Endothelial cell (in vitro differentiated cells): ENCODE measurements around the gene HELLS. TPM values are rescaled to one million over a fixed set of nuclear protein-coding genes. Genes with fewer than 3 reads are reported as not detected.

Experiments used
- DNase-seq: peaks from one replicate; pipeline ENCODE4 v3.0.0; 2021; ENCODE audit warnings: low spot score
- H3K27ac Mint-ChIP-seq: one replicate; pipeline ENCODE4 v1.8.0; 2021; ENCODE audit warnings: mixed read lengths, inconsistent platforms; ENCODE audit not compliant: unreplicated experiment
- H3K27me3 Mint-ChIP-seq: one replicate; pipeline ENCODE4 v1.8.0; 2021; ENCODE audit warnings: mild to moderate bottlenecking, moderate library complexity, mixed read lengths, inconsistent platforms; ENCODE audit not compliant: unreplicated experiment
- H3K36me3 Mint-ChIP-seq: one replicate; pipeline ENCODE4 v1.8.0; 2021; ENCODE audit warnings: mild to moderate bottlenecking, low read depth, mixed read lengths, inconsistent platforms; ENCODE audit not compliant: unreplicated experiment
- H3K4me1 Mint-ChIP-seq: one replicate; pipeline ENCODE4 v1.8.0; 2021; ENCODE audit warnings: mild to moderate bottlenecking, mixed read lengths, inconsistent platforms; ENCODE audit not compliant: unreplicated experiment
- H3K4me3 Mint-ChIP-seq: one replicate; pipeline ENCODE4 v1.8.0; 2021; ENCODE audit warnings: mild to moderate bottlenecking, mixed read lengths, inconsistent platforms; ENCODE audit not compliant: unreplicated experiment
- H3K9me3 Mint-ChIP-seq: one replicate; pipeline ENCODE4 v1.8.0; 2021; ENCODE audit warnings: mixed read lengths, inconsistent platforms; ENCODE audit not compliant: unreplicated experiment
- long read RNA-seq: library from polyadenylated mRNA; unstranded; transcript quantifications from one replicate; pipeline ENCODE4 v2.0.0, GENCODE V29; 2020; ENCODE audit not compliant: unreplicated experiment
- total RNA-seq: library from RNA; stranded (reverse); fragmentation: NEBNext Ultra II Directional; extraction: Animal tissue kit (Norgen Biotek cat#: 25700); gene quantifications from one replicate; pipeline ENCODE4 v1.2.1, GENCODE V29; 2021; ENCODE audit not compliant: unreplicated experiment
- TF ChIP-seq, protein P1 (sequence below): fragments of 200-600 bp; sonication (generic); IDR thresholded peaks from one replicate; pipeline ENCODE4 v1.5.0; 2021; ENCODE audit warnings: antibody characterized with exemption; ENCODE audit not compliant: unreplicated experiment

HELLS gene
- 58.8 TPM for total RNA-seq
- long read RNA-seq, partial matches to known transcripts, result 5 of 15 reads
- long read RNA-seq, other reads (novel, unspliced or antisense), result 9 of 15 reads

DNA sequence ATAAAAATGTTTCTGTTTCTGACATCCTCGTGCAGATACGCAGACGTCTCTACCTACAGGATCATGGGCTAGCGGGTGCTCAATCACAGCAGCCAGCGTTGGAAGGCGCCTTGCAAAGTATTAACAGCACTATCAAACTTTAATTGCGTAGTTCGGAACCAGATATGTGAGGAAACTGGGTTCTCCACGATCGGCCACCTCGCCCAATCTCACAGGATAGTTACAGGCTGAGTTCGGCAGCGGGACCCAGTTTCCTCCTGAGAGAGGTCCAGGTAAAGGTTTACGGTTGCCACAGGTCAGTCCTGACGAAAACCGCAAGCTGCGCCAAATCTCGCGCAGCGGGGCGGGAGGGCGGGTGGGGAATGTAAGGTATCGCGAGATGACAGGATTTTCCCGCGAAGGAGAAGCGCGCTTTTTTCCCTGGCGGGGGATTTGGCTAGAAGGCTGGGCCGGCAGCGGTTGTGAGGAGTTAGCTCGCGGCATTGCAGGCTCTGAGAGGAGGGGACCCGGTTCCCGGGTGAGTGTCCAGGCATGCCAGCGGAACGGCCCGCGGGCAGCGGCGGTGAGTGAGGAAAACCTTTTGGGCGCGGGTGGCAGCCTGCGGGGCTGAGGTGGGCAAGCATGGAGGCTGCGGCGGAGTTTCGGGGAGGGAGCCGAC lies at the start of gene HELLS:
HELLS (plus strand) TSS at position 398 of the 658 bp plus-strand sequence; CDS start at position 532, 134 bp downstream.
- DNase-seq, result peak; percentile 81
- Mint-ChIP-seq H3K9me3 (no peaks in the 10 kb centered on the region), H3K36me3 (peaks cover 5% of the 10 kb centered on the region), H3K4me1 (peaks cover 35% of the 10 kb centered on the region), H3K27me3 (peaks cover 7% of the 10 kb centered on the region), H3K4me3 (peak within 1 kb of the TSS; percentile 99), H3K27ac (peak within 1 kb of the TSS; percentile 90)
- TF ChIP-seq, protein P1, sequence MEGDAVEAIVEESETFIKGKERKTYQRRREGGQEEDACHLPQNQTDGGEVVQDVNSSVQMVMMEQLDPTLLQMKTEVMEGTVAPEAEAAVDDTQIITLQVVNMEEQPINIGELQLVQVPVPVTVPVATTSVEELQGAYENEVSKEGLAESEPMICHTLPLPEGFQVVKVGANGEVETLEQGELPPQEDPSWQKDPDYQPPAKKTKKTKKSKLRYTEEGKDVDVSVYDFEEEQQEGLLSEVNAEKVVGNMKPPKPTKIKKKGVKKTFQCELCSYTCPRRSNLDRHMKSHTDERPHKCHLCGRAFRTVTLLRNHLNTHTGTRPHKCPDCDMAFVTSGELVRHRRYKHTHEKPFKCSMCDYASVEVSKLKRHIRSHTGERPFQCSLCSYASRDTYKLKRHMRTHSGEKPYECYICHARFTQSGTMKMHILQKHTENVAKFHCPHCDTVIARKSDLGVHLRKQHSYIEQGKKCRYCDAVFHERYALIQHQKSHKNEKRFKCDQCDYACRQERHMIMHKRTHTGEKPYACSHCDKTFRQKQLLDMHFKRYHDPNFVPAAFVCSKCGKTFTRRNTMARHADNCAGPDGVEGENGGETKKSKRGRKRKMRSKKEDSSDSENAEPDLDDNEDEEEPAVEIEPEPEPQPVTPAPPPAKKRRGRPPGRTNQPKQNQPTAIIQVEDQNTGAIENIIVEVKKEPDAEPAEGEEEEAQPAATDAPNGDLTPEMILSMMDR, result no peak

DNA sequence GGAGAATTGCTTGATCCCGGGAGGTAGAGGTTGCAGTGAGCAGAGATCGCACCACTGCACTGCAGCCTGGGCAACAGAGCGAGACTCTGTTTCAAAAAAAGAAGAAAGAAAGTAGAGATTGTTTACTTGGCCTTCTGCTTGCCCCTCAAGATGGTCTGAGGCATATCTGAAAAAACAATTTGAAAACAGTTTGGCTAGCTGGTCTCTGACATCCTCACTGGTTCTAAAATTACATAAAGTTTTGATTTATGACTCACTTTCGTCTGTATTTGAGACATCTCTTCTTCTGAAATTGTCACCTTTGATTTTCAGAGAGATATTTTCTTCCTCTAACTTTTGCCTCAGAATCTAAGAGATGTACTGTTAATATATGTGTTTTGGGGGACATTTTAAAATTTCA lies 49.6 kb upstream of the HELLS start:
- Mint-ChIP-seq H3K27me3 (peaks cover 1% of the 10 kb centered on the region), H3K9me3 (no peaks in the 10 kb centered on the region), H3K4me3 (no peak overlapping the region), H3K4me1 (no peaks in the 10 kb centered on the region), H3K27ac (no peak overlapping the region), H3K36me3 (peaks cover 4% of the 10 kb centered on the region)
- DNase-seq, result no peak
- TF ChIP-seq, protein P1, result no peak

DNA sequence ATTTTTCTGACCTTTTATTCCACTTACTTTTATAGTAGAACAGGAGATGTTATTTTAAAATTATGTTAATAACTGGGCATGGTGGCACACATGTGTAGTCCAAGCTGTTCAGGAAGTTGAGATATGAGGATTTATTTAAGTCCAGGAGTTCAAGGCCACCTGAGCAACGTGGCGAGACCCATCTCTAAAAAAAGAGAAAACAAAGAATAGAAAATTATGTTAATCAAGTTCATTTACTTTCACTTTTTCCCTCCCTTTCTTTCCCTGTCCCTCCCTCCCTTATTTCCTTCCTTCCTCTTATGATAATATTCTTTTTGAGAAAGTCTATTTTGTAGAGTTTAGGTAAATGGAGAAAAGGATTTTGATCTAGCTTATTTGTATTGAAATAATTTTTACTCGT lies 48.9 kb upstream of the HELLS start:
- Mint-ChIP-seq H3K36me3 (peaks cover 4% of the 10 kb centered on the region), H3K4me1 (no peaks in the 10 kb centered on the region), H3K27me3 (peaks cover 1% of the 10 kb centered on the region), H3K9me3 (no peaks in the 10 kb centered on the region), H3K4me3 (no peak overlapping the region), H3K27ac (no peak overlapping the region)
- no peak for DNase-seq
- TF ChIP-seq, protein P1, result no peak

DNA sequence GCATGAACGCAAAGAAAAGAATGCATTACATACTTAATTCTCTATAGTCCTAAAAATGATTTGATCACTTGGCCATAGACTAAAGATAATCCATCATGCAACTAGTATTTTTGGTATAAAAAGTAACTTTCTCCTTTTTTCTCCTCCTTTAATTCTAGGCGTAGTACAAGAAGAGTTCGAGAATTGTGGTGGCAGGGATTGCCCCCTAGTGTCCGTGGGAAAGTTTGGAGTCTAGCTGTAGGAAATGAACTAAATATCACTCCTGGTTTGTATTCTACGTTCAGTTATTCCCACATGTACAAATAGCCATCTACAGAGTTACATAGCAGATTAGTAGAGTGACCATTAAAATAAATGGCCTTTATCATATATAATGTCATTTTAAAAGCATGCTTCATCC lies 45.5 kb upstream of the HELLS start:
- peaks cover 1% of the 10 kb centered on the region for H3K27me3 Mint-ChIP-seq
- no peaks in the 10 kb centered on the region for H3K4me1 Mint-ChIP-seq
- no peaks in the 10 kb centered on the region for H3K9me3 Mint-ChIP-seq
- no peak for DNase-seq
- TF ChIP-seq, protein P1, result peak; percentile 29
- no peak overlapping the region for H3K4me3 Mint-ChIP-seq
- H3K27ac Mint-ChIP-seq, result no peak overlapping the region
- H3K36me3 Mint-ChIP-seq, result peaks cover 4% of the 10 kb centered on the region
